K562 (cell line): ENCODE data around the gene H2AZ2. TPM values are rescaled to one million over a fixed set of nuclear protein-coding genes. Genes with fewer than 3 reads are reported as not detected.

Experiments used
- AFF4 ChIP-seq: sonication (generic); formaldehyde crosslinking; IDR thresholded peaks from 2 replicates; pipeline ENCODE4 v1.8.0; 2023; ENCODE audit warnings: mild to moderate bottlenecking, missing genetic modification reagents
- CEBPG ChIP-seq, 3 experiments: fragments of 200-800 bp in 1 of 3; sonication (Bioruptor generic) in 1 of 3; sonication (generic) in 1 of 3; formaldehyde crosslinking in 1 of 3; IDR thresholded peaks in 2 of 3; conservative IDR thresholded peaks in 1 of 3; 2 replicates each; pipeline versions ENCODE4 v1.6.1 to v1.8.0; 2016 to 2022; ENCODE audit warnings: missing compliant biosample characterization in 2 of 3, missing genetic modification characterization in 2 of 3, mild to moderate bottlenecking in 1 of 3, missing genetic modification reagents in 1 of 3
- NELFE ChIP-seq: IDR thresholded peaks from 2 replicates; pipeline ENCODE4 v1.6.1; 2011; ENCODE audit warnings: mild to moderate bottlenecking; ENCODE audit not compliant: insufficient read depth, insufficient read length
- ZNF740 ChIP-seq, 3 experiments: fragments of 200-800 bp in 1 of 3; sonication (Bioruptor generic) in 1 of 3; sonication (generic) in 1 of 3; formaldehyde crosslinking in 1 of 3; IDR thresholded peaks; 2 replicates each; pipeline versions ENCODE4 v1.6.1 to v1.8.0; 2016 to 2022; ENCODE audit warnings: mild to moderate bottlenecking in 2 of 3, missing compliant biosample characterization in 2 of 3, missing genetic modification characterization in 2 of 3, missing genetic modification reagents in 1 of 3
- ZSCAN32 ChIP-seq: fragments of 450-650 bp; formaldehyde crosslinking; IDR thresholded peaks from 2 replicates; pipeline ENCODE4 v1.4.0; 2020; ENCODE audit warnings: mild to moderate bottlenecking, moderate library complexity
- polyA plus RNA-seq, 8 experiments: library from polyadenylated mRNA; depleted of rRNA in 4 of 8; stranded (reverse) in 5 of 8; unstranded in 3 of 8; fragments of >200 nt; fragmentation: Nextera tagmentation in 2 of 8; fragmentation: Illumina TruSeq in 1 of 8; extraction: Ambion mirVana in 2 of 8; extraction: Trizol in 1 of 8; gene quantifications; 2 replicates each; pipeline versions ENCODE4 v1.2.1 to v1.2.3, GENCODE V29; 2011 to 2014; ENCODE audit warnings: inconsistent platforms in 1 of 8, missing spikeins in 1 of 8
- total RNA-seq, 7 experiments: library from RNA; depleted of rRNA in 6 of 7; stranded (reverse); fragments of >200 nt in 6 of 7; fragmentation: Illumina TruSeq in 2 of 7; extraction: Trizol in 2 of 7; gene quantifications; 2 replicates each; pipeline versions ENCODE4 v1.2.1 to v1.2.3, GENCODE V29; 2011 to 2021; ENCODE audit warnings: low replicate concordance in 1 of 7
- TF ChIP-seq, protein P1 (sequence below): fragments of 450-650 bp; IDR thresholded peaks from 2 replicates; pipeline ENCODE4 v1.6.1; 2016; ENCODE audit warnings: mild to moderate bottlenecking, moderate library complexity
- TF ChIP-seq, protein P2 (sequence below): fragments of 250-450 bp; sonication (Bioruptor Pico); IDR thresholded peaks from 2 replicates; pipeline ENCODE4 v1.4.0; 2020; ENCODE audit warnings: mild to moderate bottlenecking

H2AZ2 gene
- total and polyA plus RNA-seq, 9 of the 15 experiments (the other 6 are each of a cell fraction or from before 2014, with no cell fraction given) = 105 to 382 (median 286) TPM

DNA sequence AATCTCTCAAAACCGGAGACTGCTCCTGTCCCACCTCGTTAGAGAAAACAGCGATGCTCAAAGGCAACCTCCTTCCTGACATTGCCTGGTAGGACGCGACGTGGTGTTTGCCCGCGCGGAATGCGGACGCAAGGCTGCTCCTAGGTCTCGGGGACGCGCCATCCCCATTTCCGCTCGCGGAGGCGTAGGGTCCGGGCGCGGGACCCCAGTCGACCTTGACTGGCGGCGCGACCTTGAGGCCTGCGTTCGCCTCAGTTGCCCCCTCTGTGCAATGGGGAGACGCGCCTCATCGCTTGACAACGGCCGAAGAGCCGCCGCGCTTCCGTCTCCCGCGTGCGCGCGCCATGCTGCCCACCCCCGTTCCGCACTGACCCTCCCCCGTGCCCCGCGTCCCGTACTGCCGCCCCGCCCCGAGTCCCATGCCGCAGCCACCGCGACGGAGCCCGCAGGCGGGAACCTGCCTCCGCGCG lies 51.8 kb downstream of the H2AZ2 start (continued):
- TF ChIP-seq AFF4 (CRISPR knock-in tag) (no peak), NELFE (no peak), ZSCAN32 (no peak), ZNF740 (CRISPR knock-in tag; IDR thresholded peaks at IDR 0.05) (no peak), ZNF740 (tag; IDR thresholded peaks at IDR 0.05) (no peak), CEBPG (CRISPR knock-in tag; IDR thresholded peaks at IDR 0.05) (no peak), CEBPG (tag; conservative IDR thresholded peaks at IDR 0.05 in 1 of 2, IDR thresholded peaks at IDR 0.05 in 1 of 2) (0 out of 4 replicates have a peak, but pooled peaks of 1 of the 2 experiments have one; percentile 21)
- TF ChIP-seq, protein P1, sequence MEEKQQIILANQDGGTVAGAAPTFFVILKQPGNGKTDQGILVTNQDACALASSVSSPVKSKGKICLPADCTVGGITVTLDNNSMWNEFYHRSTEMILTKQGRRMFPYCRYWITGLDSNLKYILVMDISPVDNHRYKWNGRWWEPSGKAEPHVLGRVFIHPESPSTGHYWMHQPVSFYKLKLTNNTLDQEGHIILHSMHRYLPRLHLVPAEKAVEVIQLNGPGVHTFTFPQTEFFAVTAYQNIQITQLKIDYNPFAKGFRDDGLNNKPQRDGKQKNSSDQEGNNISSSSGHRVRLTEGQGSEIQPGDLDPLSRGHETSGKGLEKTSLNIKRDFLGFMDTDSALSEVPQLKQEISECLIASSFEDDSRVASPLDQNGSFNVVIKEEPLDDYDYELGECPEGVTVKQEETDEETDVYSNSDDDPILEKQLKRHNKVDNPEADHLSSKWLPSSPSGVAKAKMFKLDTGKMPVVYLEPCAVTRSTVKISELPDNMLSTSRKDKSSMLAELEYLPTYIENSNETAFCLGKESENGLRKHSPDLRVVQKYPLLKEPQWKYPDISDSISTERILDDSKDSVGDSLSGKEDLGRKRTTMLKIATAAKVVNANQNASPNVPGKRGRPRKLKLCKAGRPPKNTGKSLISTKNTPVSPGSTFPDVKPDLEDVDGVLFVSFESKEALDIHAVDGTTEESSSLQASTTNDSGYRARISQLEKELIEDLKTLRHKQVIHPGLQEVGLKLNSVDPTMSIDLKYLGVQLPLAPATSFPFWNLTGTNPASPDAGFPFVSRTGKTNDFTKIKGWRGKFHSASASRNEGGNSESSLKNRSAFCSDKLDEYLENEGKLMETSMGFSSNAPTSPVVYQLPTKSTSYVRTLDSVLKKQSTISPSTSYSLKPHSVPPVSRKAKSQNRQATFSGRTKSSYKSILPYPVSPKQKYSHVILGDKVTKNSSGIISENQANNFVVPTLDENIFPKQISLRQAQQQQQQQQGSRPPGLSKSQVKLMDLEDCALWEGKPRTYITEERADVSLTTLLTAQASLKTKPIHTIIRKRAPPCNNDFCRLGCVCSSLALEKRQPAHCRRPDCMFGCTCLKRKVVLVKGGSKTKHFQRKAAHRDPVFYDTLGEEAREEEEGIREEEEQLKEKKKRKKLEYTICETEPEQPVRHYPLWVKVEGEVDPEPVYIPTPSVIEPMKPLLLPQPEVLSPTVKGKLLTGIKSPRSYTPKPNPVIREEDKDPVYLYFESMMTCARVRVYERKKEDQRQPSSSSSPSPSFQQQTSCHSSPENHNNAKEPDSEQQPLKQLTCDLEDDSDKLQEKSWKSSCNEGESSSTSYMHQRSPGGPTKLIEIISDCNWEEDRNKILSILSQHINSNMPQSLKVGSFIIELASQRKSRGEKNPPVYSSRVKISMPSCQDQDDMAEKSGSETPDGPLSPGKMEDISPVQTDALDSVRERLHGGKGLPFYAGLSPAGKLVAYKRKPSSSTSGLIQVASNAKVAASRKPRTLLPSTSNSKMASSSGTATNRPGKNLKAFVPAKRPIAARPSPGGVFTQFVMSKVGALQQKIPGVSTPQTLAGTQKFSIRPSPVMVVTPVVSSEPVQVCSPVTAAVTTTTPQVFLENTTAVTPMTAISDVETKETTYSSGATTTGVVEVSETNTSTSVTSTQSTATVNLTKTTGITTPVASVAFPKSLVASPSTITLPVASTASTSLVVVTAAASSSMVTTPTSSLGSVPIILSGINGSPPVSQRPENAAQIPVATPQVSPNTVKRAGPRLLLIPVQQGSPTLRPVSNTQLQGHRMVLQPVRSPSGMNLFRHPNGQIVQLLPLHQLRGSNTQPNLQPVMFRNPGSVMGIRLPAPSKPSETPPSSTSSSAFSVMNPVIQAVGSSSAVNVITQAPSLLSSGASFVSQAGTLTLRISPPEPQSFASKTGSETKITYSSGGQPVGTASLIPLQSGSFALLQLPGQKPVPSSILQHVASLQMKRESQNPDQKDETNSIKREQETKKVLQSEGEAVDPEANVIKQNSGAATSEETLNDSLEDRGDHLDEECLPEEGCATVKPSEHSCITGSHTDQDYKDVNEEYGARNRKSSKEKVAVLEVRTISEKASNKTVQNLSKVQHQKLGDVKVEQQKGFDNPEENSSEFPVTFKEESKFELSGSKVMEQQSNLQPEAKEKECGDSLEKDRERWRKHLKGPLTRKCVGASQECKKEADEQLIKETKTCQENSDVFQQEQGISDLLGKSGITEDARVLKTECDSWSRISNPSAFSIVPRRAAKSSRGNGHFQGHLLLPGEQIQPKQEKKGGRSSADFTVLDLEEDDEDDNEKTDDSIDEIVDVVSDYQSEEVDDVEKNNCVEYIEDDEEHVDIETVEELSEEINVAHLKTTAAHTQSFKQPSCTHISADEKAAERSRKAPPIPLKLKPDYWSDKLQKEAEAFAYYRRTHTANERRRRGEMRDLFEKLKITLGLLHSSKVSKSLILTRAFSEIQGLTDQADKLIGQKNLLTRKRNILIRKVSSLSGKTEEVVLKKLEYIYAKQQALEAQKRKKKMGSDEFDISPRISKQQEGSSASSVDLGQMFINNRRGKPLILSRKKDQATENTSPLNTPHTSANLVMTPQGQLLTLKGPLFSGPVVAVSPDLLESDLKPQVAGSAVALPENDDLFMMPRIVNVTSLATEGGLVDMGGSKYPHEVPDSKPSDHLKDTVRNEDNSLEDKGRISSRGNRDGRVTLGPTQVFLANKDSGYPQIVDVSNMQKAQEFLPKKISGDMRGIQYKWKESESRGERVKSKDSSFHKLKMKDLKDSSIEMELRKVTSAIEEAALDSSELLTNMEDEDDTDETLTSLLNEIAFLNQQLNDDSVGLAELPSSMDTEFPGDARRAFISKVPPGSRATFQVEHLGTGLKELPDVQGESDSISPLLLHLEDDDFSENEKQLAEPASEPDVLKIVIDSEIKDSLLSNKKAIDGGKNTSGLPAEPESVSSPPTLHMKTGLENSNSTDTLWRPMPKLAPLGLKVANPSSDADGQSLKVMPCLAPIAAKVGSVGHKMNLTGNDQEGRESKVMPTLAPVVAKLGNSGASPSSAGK = no peak; the same call in none of the 2 replicates
- TF ChIP-seq, protein P2, sequence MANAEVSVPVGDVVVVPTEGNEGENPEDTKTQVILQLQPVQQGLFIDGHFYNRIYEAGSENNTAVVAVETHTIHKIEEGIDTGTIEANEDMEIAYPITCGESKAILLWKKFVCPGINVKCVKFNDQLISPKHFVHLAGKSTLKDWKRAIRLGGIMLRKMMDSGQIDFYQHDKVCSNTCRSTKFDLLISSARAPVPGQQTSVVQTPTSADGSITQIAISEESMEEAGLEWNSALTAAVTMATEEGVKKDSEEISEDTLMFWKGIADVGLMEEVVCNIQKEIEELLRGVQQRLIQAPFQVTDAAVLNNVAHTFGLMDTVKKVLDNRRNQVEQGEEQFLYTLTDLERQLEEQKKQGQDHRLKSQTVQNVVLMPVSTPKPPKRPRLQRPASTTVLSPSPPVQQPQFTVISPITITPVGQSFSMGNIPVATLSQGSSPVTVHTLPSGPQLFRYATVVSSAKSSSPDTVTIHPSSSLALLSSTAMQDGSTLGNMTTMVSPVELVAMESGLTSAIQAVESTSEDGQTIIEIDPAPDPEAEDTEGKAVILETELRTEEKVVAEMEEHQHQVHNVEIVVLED = no peak
